Stimulated activated CD8-positive, alpha-beta memory T cell treated with anti-CD3 and anti-CD28 coated beads, Interleukin-2, amount 100 ng/mL, for 48 hours (primary cell): ENCODE measurements around the gene ROCK2.
"Not testable (repeated sequence)": the region's sequence is repeated elsewhere in the genome, so short reads cannot be mapped to it uniquely, and the experiment has no call there.

Source experiments
- DNase-seq, 2 donors: peaks; one replicate each; pipeline ENCODE4 v3.0.0-alpha.2; 2020; ENCODE audit warnings: low read depth in 2 of 2

The ROCK2 gene

GRCh38 chr2:11267931-11268330 is 76.5 kb downstream of the ROCK2 start:
- DNase-seq: no peak

- no peak for DNase-seq
Observed at GRCh38 chr2:11264818-11265217, 79.6 kb downstream of the ROCK2 start.

GRCh38 chr2:11264007-11264406 is 80.4 kb downstream of the ROCK2 start:
- DNase-seq: no peak

- no peak for DNase-seq
Observed at GRCh38 chr2:11263177-11263576, 81.3 kb downstream of the ROCK2 start.

DNA sequence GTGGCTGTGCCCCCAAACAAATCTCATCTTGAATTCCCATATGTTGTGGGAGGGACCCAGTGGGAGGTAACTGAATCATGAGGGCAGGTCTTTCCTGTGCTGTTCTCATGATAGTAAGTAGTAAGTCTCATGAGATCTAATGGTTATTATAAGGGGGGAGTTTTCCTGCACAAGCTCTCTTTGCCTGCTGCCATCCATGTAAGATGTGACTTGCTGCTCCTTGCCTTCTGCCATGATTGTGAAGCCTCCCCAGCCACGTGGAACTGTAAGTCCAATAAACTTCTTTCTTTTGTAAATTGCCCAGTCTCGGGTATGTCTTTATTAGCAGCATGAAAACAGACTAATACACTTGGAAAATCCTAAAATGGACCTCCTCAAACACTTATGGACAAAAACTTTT is 82.0 kb downstream of the ROCK2 start:
- not testable (repeated sequence) for DNase-seq

GRCh38 chr2:11261564-11261963 is 82.9 kb downstream of the ROCK2 start:
- not testable (repeated sequence) for DNase-seq

GRCh38 chr2:11260979-11261378 is 83.5 kb downstream of the ROCK2 start:
- no peak for DNase-seq

DNA sequence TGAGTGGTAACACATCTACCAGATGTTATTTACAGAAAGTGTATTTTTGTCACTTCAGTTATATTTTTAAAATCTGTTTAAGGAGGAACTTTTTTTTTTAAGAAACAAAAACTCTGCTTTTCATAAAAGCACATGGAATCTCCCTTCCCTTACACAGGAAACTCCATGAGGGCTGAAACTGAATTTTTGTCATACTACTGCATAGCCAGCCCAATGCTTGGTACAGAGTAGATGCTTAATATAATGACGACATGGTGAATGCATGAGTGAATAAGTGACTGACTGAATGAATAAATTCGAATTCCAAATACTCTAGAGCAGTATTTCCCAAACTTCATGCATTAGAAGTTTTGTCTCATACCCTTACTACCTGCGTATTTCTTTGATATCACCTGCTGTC is 86.5 kb downstream of the ROCK2 start:
- DNase-seq: no peak

DNA sequence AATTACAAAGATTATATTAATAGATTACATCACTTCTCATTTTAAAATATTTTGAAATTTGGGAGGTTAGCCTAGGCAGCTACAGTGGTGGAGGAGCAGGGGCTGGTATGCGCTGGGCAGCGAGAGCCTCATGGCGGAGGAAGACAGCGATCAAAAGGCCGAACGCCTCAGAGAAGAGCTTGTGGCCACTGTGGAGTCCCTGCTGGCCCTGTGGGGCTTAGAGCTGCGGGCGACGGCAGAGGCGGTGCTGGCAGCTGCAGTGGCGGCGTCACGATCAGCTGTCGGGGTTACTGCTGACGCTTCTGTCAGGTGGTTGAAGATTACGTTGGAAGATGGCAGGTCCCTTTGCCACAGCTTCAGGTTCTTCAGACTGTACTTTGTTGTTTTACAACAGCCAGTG is 87.4 kb downstream of the ROCK2 start:
- DNase-seq: no peak

- DNase-seq: no peak
Observed at GRCh38 chr2:11256166-11256565, 88.3 kb downstream of the ROCK2 start.

DNA sequence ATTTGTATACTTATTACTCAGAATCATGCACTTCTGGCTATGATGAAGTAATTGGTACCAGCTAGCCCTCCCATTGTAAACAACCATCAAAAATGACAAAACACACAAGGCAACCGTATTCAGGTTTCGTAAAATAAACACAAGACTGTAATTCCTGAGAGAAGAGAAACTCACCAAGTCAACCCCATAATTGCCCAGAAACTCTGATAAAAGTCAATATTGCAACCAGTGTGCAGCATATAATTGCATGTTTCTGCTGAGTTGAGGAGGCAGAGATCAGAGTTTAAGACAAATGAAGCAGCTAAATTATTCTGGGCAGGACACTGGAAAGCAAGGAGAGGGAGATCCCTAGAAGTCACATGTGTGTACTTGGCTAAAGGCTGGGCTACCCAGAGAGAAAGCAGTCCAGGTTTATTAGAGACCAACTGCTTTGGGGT is 90.3 kb downstream of the ROCK2 start:
- DNase-seq: no peak

GRCh38 chr2:11252458-11252857 is 92.0 kb downstream of the ROCK2 start:
- not testable (repeated sequence) for DNase-seq

DNA sequence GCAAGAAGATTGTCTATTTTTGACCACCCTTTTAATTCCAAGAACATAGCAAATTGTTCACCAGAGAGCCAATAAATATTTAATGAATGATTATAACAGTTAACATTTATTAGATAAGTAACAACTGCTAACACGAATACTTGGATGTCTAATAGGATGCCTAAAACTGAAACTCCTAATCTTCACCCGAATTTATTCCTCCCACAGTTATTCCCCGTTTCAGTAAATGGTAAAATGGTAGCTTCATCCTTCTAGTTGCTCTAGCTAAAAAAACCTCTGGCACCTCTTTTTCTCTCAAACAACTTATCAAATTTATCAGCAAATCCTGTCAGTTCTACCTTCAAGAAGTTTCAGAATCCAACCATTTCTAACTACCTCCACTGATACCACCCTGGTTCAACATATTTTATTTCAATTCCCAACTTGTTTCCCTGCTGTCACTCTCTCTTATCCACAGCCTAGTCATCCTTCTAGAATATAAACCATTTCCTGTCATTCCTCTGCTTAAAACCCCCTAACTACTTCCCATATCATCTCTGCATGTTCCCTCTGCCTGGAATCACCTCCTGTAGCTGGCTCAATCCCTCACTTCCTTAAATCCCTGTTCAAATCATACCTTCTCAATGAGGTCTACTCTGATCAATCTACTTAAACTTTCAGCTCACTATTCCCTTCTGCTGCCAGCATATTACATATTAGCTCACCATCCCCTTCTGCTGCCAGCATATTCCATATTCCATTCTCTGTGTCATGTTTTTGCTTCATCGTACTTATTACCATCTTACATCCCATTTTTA is 93.8 kb downstream of the ROCK2 start:
- DNase-seq: no peak

- no peak for DNase-seq
Observed at GRCh38 chr2:11245322-11245721, 99.1 kb downstream of the ROCK2 start.

DNA sequence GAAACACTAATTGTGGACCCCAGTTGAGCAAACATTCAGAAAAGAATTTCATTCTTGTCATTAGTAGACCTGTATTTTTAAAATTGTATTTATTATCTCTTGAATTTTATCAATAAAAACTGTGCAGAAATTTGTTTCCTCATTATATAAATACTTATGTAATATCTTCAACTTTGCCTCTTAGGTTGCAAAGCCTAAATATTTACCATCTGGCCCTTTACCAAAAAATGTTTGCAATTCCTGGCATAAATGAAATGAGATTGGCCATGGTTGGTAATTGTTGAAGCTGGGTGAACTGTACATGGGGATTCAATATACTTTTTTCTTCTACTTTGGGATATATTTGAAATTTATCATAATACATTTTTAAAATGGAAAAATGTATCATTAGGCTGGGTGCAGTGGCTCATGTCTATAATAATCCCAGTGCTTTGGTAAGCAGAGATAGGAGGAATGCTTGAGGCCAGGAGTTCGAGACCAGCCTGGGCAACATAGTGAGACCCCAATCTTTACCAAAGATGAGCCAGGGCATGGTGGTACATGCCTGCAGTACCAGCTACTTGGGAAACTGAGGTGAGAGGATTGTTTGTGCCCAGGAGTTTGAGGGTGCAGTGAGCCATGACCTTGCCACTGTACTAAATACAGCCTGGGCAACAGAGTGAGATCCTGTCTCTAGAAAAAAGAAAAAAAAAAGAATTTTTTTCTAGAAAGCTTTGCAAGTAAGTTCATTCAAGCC is 100.2 kb downstream of the ROCK2 start:
- DNase-seq: no peak

DNA sequence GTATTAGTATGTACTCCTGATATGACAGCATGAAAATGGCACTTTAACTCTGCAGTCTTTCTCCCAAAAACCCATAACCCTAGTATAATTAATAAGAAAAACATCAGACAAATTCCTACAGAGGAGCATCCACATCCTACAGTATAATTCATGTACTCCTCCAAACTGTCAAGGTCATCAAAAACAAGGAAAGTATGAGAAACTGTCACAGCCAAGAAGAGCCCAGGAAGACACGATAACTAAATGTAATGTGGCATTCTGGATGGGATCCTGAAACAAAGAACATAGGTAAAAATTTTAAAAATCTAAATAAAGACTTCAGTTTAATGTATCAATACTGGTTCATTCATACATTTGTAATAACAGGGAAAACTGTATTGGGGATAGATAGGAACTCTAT is 100.9 kb downstream of the ROCK2 start:
- DNase-seq: no peak

DNA sequence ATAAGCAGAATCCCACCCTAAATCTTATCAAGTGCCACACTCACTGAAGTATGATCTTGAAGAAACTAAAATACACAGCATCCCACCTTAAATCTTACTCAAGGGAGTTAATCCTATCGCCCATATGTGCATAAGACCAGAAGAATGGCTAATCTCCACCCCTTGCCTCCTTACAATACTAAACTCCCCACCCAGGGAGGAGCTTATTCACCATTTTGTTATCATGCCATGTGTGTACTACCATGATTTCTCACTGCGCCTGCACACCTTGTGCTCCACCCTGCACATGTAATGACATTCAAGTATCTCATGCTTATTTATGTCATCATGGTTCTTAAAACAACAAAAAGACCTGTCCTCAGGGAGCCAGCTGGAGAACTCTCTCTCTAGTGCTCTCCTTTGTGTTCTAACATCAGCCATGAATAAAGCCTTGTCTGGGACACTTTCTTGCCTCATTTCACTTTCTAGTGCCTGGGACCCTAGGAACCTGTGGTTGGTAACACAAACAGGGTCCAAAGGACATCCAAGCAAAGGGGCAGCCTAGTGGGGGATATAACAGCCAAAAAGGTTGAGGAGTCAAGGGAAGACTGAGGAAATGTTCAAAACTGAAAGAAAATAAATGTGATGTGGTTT is 101.8 kb downstream of the ROCK2 start:
- no peak for DNase-seq

- no peak for DNase-seq
Observed at GRCh38 chr2:11241412-11242203, 102.8 kb downstream of the ROCK2 start.

- no peak for DNase-seq
Observed at GRCh38 chr2:11239666-11240462, 104.6 kb downstream of the ROCK2 start.

- DNase-seq: no peak
Observed at GRCh38 chr2:11239147-11239546, 105.3 kb downstream of the ROCK2 start.

DNA sequence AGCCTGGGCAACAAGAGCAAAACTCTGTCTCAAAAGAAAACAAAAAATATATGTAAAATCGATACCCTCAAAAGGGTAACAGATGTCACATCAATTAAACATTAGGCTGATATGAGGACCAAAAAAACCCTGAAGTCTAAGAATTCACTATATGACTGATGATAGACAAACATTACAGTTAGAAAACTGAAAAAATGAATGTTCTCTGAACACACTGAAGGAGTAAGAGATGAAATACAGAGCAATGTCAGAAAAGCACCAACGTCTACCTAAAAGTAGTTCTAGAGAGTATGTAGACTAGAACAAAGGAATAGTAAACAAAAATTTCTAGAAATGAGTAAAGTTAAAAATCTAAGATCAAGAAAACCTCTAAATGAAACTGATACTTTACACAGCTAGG is 107.3 kb downstream of the ROCK2 start:
- no peak for DNase-seq
